ENCODE data around the gene ZBTB24. TPM values are rescaled to one million over a fixed set of nuclear protein-coding genes. Genes with fewer than 3 reads are reported as not detected.

Gene ZBTB24
- polyA plus RNA-seq, 3 donors = 3.1 to 4.7 (median 3.4) TPM

GRCh38 chr6:109488001-109488400 lies 5.0 kb upstream of the ZBTB24 start:
- DNase-seq = no peak
- H3K4me1 Mint-ChIP-seq = peaks cover 3% of the 10 kb centered on the region
- H2AFZ ChIP-seq (ENCODE audit: insufficient read depth, low read depth, low read length, poor library complexity, severe bottlenecking) = no peak overlapping the region
- no peaks in the 10 kb centered on the region for H3K36me3 Mint-ChIP-seq
- H3K27ac ChIP-seq (ENCODE audit: low read depth in 1 of 2, low read length in 2 of 2) = no peak overlapping the region
- intact Hi-C loops (cut with micrococcal nuclease) = no loop called here
- no peaks in the 10 kb centered on the region for H3K9me3 ChIP-seq (replicated peaks in 1 of 2; ENCODE audit: control insufficient read depth in 1 of 2, insufficient read depth in 1 of 2, low read length in 2 of 2)
- no peaks in the 10 kb centered on the region for H4K20me1 ChIP-seq (ENCODE audit: insufficient read depth, low read length)
- no peak overlapping the region for H3K4me3 Mint-ChIP-seq
- H3K9me3 Mint-ChIP-seq = no peaks in the 10 kb centered on the region
- no peak overlapping the region for H3K4me2 ChIP-seq (replicated peaks; ENCODE audit: extremely low read depth, low read length, poor library complexity, severe bottlenecking)
- no peak overlapping the region for H3K4me3 ChIP-seq (replicated peaks in 1 of 3; ENCODE audit: low read depth in 2 of 3, low read length in 3 of 3)
- H3K79me2 ChIP-seq (ENCODE audit: insufficient read depth, low read length) = no peaks in the 10 kb centered on the region
- TF ChIP-seq CTCF (IDR thresholded peaks at IDR 0.05) = no peak
- no peaks in the 10 kb centered on the region for H3K36me3 ChIP-seq (replicated peaks in 1 of 2; ENCODE audit: control insufficient read depth in 1 of 2, insufficient read depth in 2 of 2, low read length in 2 of 2)
- H3K4me1 ChIP-seq (ENCODE audit: control insufficient read depth in 1 of 2, insufficient read depth in 2 of 2, low read length in 2 of 2) = peaks cover 3 to 6% of the 10 kb centered on the region in 2 donors
- no peak overlapping the region for H3K9ac ChIP-seq (ENCODE audit: insufficient read depth, low read length, poor library complexity, severe bottlenecking)
- peaks cover 1 to 10% (median 8%) of the 10 kb centered on the region in 3 donors for H3K27me3 Mint-ChIP-seq (ENCODE audit: low read depth in 3 of 3)
- H3K27ac Mint-ChIP-seq = no peak overlapping the region
- no peaks in the 10 kb centered on the region for H3K27me3 ChIP-seq (ENCODE audit: control insufficient read depth in 2 of 2, insufficient read depth in 2 of 2, low read length in 2 of 2)

- peaks cover 9 to 10% of the 10 kb centered on the region in 2 donors for H3K36me3 Mint-ChIP-seq
- intact Hi-C loops (cut with micrococcal nuclease) = no loop called here
- H3K9me3 Mint-ChIP-seq = no peaks in the 10 kb centered on the region
- no peak overlapping the region for H3K27ac Mint-ChIP-seq
- H3K4me1 ChIP-seq (ENCODE audit: control insufficient read depth in 1 of 2, insufficient read depth in 2 of 2, low read length in 2 of 2) = peaks cover 18 to 20% of the 10 kb centered on the region in 2 donors
- no peak overlapping the region for H3K4me2 ChIP-seq (replicated peaks; ENCODE audit: extremely low read depth, low read length, poor library complexity, severe bottlenecking)
- no peak overlapping the region for H2AFZ ChIP-seq (ENCODE audit: insufficient read depth, low read depth, low read length, poor library complexity, severe bottlenecking)
- H4K20me1 ChIP-seq (ENCODE audit: insufficient read depth, low read length) = no peaks in the 10 kb centered on the region
- peaks cover 1 to 10% (median 8%) of the 10 kb centered on the region in 3 donors for H3K27me3 Mint-ChIP-seq (ENCODE audit: low read depth in 3 of 3)
- H3K4me3 Mint-ChIP-seq = no peak overlapping the region
- no peak overlapping the region for H3K9ac ChIP-seq (ENCODE audit: insufficient read depth, low read length, poor library complexity, severe bottlenecking)
- peaks cover 18% of the 10 kb centered on the region for H3K79me2 ChIP-seq (ENCODE audit: insufficient read depth, low read length)
- peaks cover 2 to 7% of the 10 kb centered on the region in 2 donors for H3K36me3 ChIP-seq (replicated peaks in 1 of 2; ENCODE audit: control insufficient read depth in 1 of 2, insufficient read depth in 2 of 2, low read length in 2 of 2)
- WGBS (ENCODE audit: insufficient coverage) = no CpG with 5 or more reads among the region's 1 CpG
- no peaks in the 10 kb centered on the region for H3K27me3 ChIP-seq (ENCODE audit: control insufficient read depth in 2 of 2, insufficient read depth in 2 of 2, low read length in 2 of 2)
- no peak overlapping the region for H3K4me3 ChIP-seq (replicated peaks in 1 of 3; ENCODE audit: low read depth in 2 of 3, low read length in 3 of 3)
- H3K27ac ChIP-seq (ENCODE audit: low read depth in 1 of 2, low read length in 2 of 2) = no peak overlapping the region
- TF ChIP-seq CTCF (IDR thresholded peaks at IDR 0.05) = no peak
- H3K9me3 ChIP-seq (replicated peaks in 1 of 2; ENCODE audit: control insufficient read depth in 1 of 2, insufficient read depth in 1 of 2, low read length in 2 of 2) = no peaks in the 10 kb centered on the region
- H3K4me1 Mint-ChIP-seq = peaks cover 18% of the 10 kb centered on the region
- no peak for DNase-seq
Measured at GRCh38 chr6:109486068-109486467, 3.0 kb upstream of the ZBTB24 start.
